ENCODE data around the gene TRIM26. TPM values are rescaled to one million over a fixed set of nuclear protein-coding genes. Genes with fewer than 3 reads are reported as not detected.
"Not testable (repeated sequence)": the region's sequence is repeated elsewhere in the genome, so short reads cannot be mapped to it uniquely, and the experiment has no call there.

TRIM26 gene, protein sequence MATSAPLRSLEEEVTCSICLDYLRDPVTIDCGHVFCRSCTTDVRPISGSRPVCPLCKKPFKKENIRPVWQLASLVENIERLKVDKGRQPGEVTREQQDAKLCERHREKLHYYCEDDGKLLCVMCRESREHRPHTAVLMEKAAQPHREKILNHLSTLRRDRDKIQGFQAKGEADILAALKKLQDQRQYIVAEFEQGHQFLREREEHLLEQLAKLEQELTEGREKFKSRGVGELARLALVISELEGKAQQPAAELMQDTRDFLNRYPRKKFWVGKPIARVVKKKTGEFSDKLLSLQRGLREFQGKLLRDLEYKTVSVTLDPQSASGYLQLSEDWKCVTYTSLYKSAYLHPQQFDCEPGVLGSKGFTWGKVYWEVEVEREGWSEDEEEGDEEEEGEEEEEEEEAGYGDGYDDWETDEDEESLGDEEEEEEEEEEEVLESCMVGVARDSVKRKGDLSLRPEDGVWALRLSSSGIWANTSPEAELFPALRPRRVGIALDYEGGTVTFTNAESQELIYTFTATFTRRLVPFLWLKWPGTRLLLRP
- total RNA-seq (ENCODE audit: low replicate concordance) = 46.3 and 76.5 TPM in 2 replicates
- long read RNA-seq, partial matches to known transcripts = 1 of 19 reads
- long read RNA-seq, other reads (novel, unspliced or antisense) = 18 of 19 reads

- no peaks in the 10 kb centered on the region for H3K9me3 Mint-ChIP-seq
- H3K27ac Mint-ChIP-seq = peak within 1 kb of the TSS; percentile 99
- peak within 1 kb of the TSS; percentile 92 for H3K4me3 Mint-ChIP-seq
These were observed at the start of gene TRIM26 for GRCh38 chr6:30212865-30213666. TSS of gene TRIM26 (minus strand) at chr6:30213406. CDS start at chr6:30199103, 14,303 bp downstream.

GRCh38 chr6:30260036-30260504 lies 46.9 kb upstream of the TRIM26 start:
- Mint-ChIP-seq H3K27me3 (peaks cover 33% of the 10 kb centered on the region), H3K4me3 (peak overlapping the region; percentile 92), H3K9me3 (no peaks in the 10 kb centered on the region), H3K27ac (no peak overlapping the region), H3K4me1 (ENCODE audit: unreplicated experiment) (peaks cover 10% of the 10 kb centered on the region), H3K36me3 (peaks cover 4% of the 10 kb centered on the region)
- no peak for DNase-seq (ENCODE audit: extremely low spot score, unreplicated experiment)
- TF ChIP-seq, protein P1, sequence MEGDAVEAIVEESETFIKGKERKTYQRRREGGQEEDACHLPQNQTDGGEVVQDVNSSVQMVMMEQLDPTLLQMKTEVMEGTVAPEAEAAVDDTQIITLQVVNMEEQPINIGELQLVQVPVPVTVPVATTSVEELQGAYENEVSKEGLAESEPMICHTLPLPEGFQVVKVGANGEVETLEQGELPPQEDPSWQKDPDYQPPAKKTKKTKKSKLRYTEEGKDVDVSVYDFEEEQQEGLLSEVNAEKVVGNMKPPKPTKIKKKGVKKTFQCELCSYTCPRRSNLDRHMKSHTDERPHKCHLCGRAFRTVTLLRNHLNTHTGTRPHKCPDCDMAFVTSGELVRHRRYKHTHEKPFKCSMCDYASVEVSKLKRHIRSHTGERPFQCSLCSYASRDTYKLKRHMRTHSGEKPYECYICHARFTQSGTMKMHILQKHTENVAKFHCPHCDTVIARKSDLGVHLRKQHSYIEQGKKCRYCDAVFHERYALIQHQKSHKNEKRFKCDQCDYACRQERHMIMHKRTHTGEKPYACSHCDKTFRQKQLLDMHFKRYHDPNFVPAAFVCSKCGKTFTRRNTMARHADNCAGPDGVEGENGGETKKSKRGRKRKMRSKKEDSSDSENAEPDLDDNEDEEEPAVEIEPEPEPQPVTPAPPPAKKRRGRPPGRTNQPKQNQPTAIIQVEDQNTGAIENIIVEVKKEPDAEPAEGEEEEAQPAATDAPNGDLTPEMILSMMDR (conservative IDR thresholded peaks at IDR 0.05) = no peak

More at GRCh38 chr6:30212865-30213666, at the start of gene TRIM26:
- Mint-ChIP-seq H3K27me3 (no peaks in the 10 kb centered on the region), H3K36me3 (peaks cover 11% of the 10 kb centered on the region), H3K4me1 (ENCODE audit: unreplicated experiment) (peaks cover 41% of the 10 kb centered on the region)
- TF ChIP-seq, protein P1 (conservative IDR thresholded peaks at IDR 0.05) = no peak
- DNase-seq (ENCODE audit: extremely low spot score, unreplicated experiment) = peak; percentile 97

GRCh38 chr6:30259140-30260035 lies 46.2 kb upstream of the TRIM26 start:
- H3K36me3 Mint-ChIP-seq = peaks cover 4% of the 10 kb centered on the region
- peak overlapping the region; percentile 83 for H3K27ac Mint-ChIP-seq
- peaks cover 10% of the 10 kb centered on the region for H3K4me1 Mint-ChIP-seq (ENCODE audit: unreplicated experiment)

GRCh38 chr6:30258204-30258603 lies 45.0 kb upstream of the TRIM26 start:
- Mint-ChIP-seq H3K27ac (peak overlapping the region; percentile 6), H3K9me3 (no peaks in the 10 kb centered on the region), H3K36me3 (no peaks in the 10 kb centered on the region), H3K4me1 (ENCODE audit: unreplicated experiment) (peaks cover 10% of the 10 kb centered on the region), H3K27me3 (peaks cover 31% of the 10 kb centered on the region), H3K4me3 (peak overlapping the region; percentile 44)
- no peak for DNase-seq (ENCODE audit: extremely low spot score, unreplicated experiment)
- TF ChIP-seq, protein P1 (conservative IDR thresholded peaks at IDR 0.05) = no peak

More at GRCh38 chr6:30259140-30260035, 46.2 kb upstream of the TRIM26 start:
- H3K9me3 Mint-ChIP-seq = no peaks in the 10 kb centered on the region
- peak; percentile 74 for DNase-seq (ENCODE audit: extremely low spot score, unreplicated experiment)
- TF ChIP-seq, protein P1 (conservative IDR thresholded peaks at IDR 0.05) = no peak
- H3K4me3 Mint-ChIP-seq = peak overlapping the region; percentile 92
- H3K27me3 Mint-ChIP-seq = peaks cover 35% of the 10 kb centered on the region

GRCh38 chr6:30252417-30252816 lies 39.2 kb upstream of the TRIM26 start:
- not testable (repeated sequence) for H3K36me3 Mint-ChIP-seq; H3K4me3 Mint-ChIP-seq; H3K9me3 Mint-ChIP-seq; H3K4me1 Mint-ChIP-seq (ENCODE audit: unreplicated experiment); H3K27ac Mint-ChIP-seq; DNase-seq (ENCODE audit: extremely low spot score, unreplicated experiment)
- H3K27me3 Mint-ChIP-seq = peaks cover 18% of the 10 kb centered on the region
